DMS53 treated with DMSO at 0.1 percent for 48 hours (cell line): ENCODE data around the gene ACTR6.
A peak's percentile ranks its signal among the peaks of the same experiment; 100 is the strongest.
"Not testable (repeated sequence)": the region's sequence is repeated elsewhere in the genome, so short reads cannot be mapped to it uniquely, and the experiment has no call there.

Experiments used
- DNase-seq: peaks from one replicate; lab custom pipeline; 2025; ENCODE audit not compliant: unreplicated experiment; lab: John Stamatoyannopoulos, UW

ACTR6 gene

GRCh38 chr12:100184549-100185145 is 16.0 kb upstream of the ACTR6 start:
- DNase-seq = no peak

GRCh38 chr12:100185361-100185894 is 15.2 kb upstream of the ACTR6 start:
- no peak for DNase-seq

GRCh38 chr12:100186071-100186470 is 14.5 kb upstream of the ACTR6 start:
- no peak for DNase-seq

GRCh38 chr12:100187068-100187467 is 13.5 kb upstream of the ACTR6 start:
- DNase-seq = no peak

GRCh38 chr12:100187857-100188519 is 12.6 kb upstream of the ACTR6 start:
- no peak for DNase-seq

GRCh38 chr12:100188888-100189635 is 11.6 kb upstream of the ACTR6 start:
- DNase-seq = not testable (repeated sequence)

GRCh38 chr12:100189636-100190394 is 10.8 kb upstream of the ACTR6 start:
- DNase-seq = no peak

GRCh38 chr12:100193085-100193484 is 7.5 kb upstream of the ACTR6 start:
- no peak for DNase-seq

- DNase-seq = no peak
Measured at GRCh38 chr12:100197486-100197885, 3.1 kb upstream of the ACTR6 start.

GRCh38 chr12:100199023-100199346 is 1.6 kb upstream of the ACTR6 start:
- no peak for DNase-seq

- peak; percentile 70 for DNase-seq
Measured at GRCh38 chr12:100199347-100200149, 1.1 kb upstream of the ACTR6 start.

- no peak for DNase-seq
Measured at GRCh38 chr12:100201604-100202423, 1.2 kb downstream of the ACTR6 start.

- DNase-seq = no peak
Measured at GRCh38 chr12:100207311-100207710, 6.7 kb downstream of the ACTR6 start.

- no peak for DNase-seq
Measured at GRCh38 chr12:100208834-100209233, 8.2 kb downstream of the ACTR6 start.

- no peak for DNase-seq
Measured at GRCh38 chr12:100211698-100212097, 11.1 kb downstream of the ACTR6 start.

GRCh38 chr12:100213016-100213891 is 12.6 kb downstream of the ACTR6 start:
- no peak for DNase-seq

- DNase-seq = no peak
Measured at GRCh38 chr12:100214518-100214917, 13.9 kb downstream of the ACTR6 start.

- DNase-seq = no peak
Measured at GRCh38 chr12:100215209-100215608, 14.6 kb downstream of the ACTR6 start.

- DNase-seq = no peak
Measured at GRCh38 chr12:100216337-100216736, 15.7 kb downstream of the ACTR6 start.
